H1 (cell line): ENCODE results near the gene INPP5A. TPM values are rescaled to one million over a fixed set of nuclear protein-coding genes. Genes with fewer than 3 reads are reported as not detected.

Source experiments
- CTCF ChIA-PET: fragments of 300-600 bp; sonication (Branson Sonifier 250); formaldehyde crosslinking; loops from one replicate; lab custom pipeline; 2021; ENCODE audit not compliant: partially characterized antibody; lab: Charles Lee
- POLR2A ChIA-PET: fragments of 300-600 bp; sonication (Branson Sonifier 250); formaldehyde crosslinking; loops from one replicate; lab custom pipeline; 2021; ENCODE audit warnings: inconsistent platforms; ENCODE audit not compliant: partially characterized antibody; lab: Charles Lee
- DNase-seq, 2 experiments: peaks; one replicate each; pipeline versions ENCODE4 v3.0.0 to v3.0.0-alpha.2; 2010 to 2022; ENCODE audit warnings: low spot score in 2 of 2, low read depth in 1 of 2, mixed read lengths in 1 of 2
- FAIRE-seq: peaks from 2 replicates; lab custom pipeline; 2011; peaks lifted over from hg19 to GRCh38; lab: Jason Lieb, UNC
- H2AFZ ChIP-seq: 2 replicates; pipeline ENCODE4 v1.8.1; 2012; ENCODE audit warnings: low read length, inconsistent platforms
- H2AK5ac ChIP-seq: 2 replicates; pipeline ENCODE4 v1.6.1; 2013; ENCODE audit warnings: low read depth, low read length
- H2BK120ac ChIP-seq: replicated peaks from 2 replicates; pipeline ENCODE3; 2013; ENCODE audit warnings: low read depth, low read length, inconsistent platforms
- H2BK12ac ChIP-seq: 2 replicates; pipeline ENCODE4 v1.6.1; 2013; ENCODE audit warnings: low read depth, low read length
- H2BK15ac ChIP-seq: 2 replicates; pipeline ENCODE4 v1.6.1; 2013; ENCODE audit warnings: low read length
- H2BK20ac ChIP-seq: 2 replicates; pipeline ENCODE4 v1.6.1; 2013; ENCODE audit warnings: low read length
- H2BK5ac ChIP-seq: 2 replicates; pipeline ENCODE4 v1.6.1; 2013; ENCODE audit warnings: low read depth, low read length
- H3K14ac ChIP-seq: 2 replicates; pipeline ENCODE4 v1.6.1; 2013; ENCODE audit warnings: inconsistent platforms; ENCODE audit not compliant: insufficient read length
- H3K18ac ChIP-seq: 2 replicates; pipeline ENCODE4 v1.6.1; 2013; ENCODE audit warnings: low read length; ENCODE audit errors: extremely low read depth
- H3K23ac ChIP-seq: 2 replicates; pipeline ENCODE4 v1.6.1; 2013; ENCODE audit warnings: inconsistent platforms; ENCODE audit not compliant: insufficient read length
- H3K23me2 ChIP-seq: 2 replicates; pipeline ENCODE4 v1.6.1; 2013; ENCODE audit warnings: low read depth, low read length
- H3K27ac ChIP-seq: 2 replicates; pipeline ENCODE4 v1.6.1; 2011; ENCODE audit warnings: low read depth, low read length, inconsistent platforms
- H3K27me3 ChIP-seq, 4 experiments: replicated peaks in 1 of 4; 1 replicate in 1 of 4; 2 replicates in 3 of 4; pipeline versions ENCODE4 v1.6.1 to v1.8.1; 2011 to 2013; ENCODE audit warnings: low read length in 3 of 4, mild to moderate bottlenecking in 3 of 4, inconsistent platforms in 2 of 4, mixed read lengths in 2 of 4, moderate library complexity in 1 of 4; ENCODE audit not compliant: control insufficient read depth in 3 of 4, insufficient read depth in 3 of 4; ENCODE audit errors: extremely low read depth in 1 of 4
- H3K36me3 ChIP-seq, 4 experiments: 2 replicates each; pipeline versions ENCODE4 v1.6.1 to v1.8.1; 2011 to 2013; ENCODE audit warnings: mild to moderate bottlenecking in 4 of 4, low read length in 3 of 4, moderate library complexity in 2 of 4, control low read depth in 1 of 4, inconsistent platforms in 1 of 4; ENCODE audit not compliant: insufficient read depth in 4 of 4, control insufficient read depth in 2 of 4
- H3K4ac ChIP-seq: replicated peaks from 2 replicates; pipeline ENCODE3; 2013; ENCODE audit warnings: low read length, low read depth, mixed read lengths, inconsistent platforms; ENCODE audit not compliant: insufficient read length
- H3K4me1 ChIP-seq, 4 experiments: replicated peaks in 1 of 4; 1 replicate in 1 of 4; 2 replicates in 3 of 4; pipeline versions ENCODE4 v1.6.1 to v1.8.1; 2011 to 2013; ENCODE audit warnings: low read length in 3 of 4, inconsistent platforms in 2 of 4, mixed read lengths in 1 of 4; ENCODE audit not compliant: insufficient read depth in 4 of 4, control insufficient read depth in 3 of 4
- H3K4me2 ChIP-seq, 2 experiments: 2 replicates each; pipeline versions ENCODE4 v1.6.1 to v1.8.1; 2011 to 2013; ENCODE audit warnings: low read depth in 2 of 2, low read length in 2 of 2, control low read depth in 1 of 2, inconsistent platforms in 1 of 2, mild to moderate bottlenecking in 1 of 2; ENCODE audit not compliant: insufficient read depth in 1 of 2
- H3K4me3 ChIP-seq, 4 experiments: fragments of 200-600, 300-600 bp in 1 of 4; sonication (generic), shearing (Covaris generic), sonication (Bioruptor Twin) in 1 of 4; 2 replicates each; pipeline versions ENCODE4 v1.5.1 to v1.8.1; 2011 to 2016; ENCODE audit warnings: low read length in 4 of 4, low read depth in 3 of 4, control low read depth in 2 of 4, inconsistent platforms in 2 of 4, mild to moderate bottlenecking in 2 of 4, mixed read lengths in 1 of 4, moderate library complexity in 1 of 4; ENCODE audit not compliant: insufficient read depth in 2 of 4; ENCODE audit errors: extremely low read depth in 1 of 4
- H3K56ac ChIP-seq: replicated peaks from 2 replicates; pipeline ENCODE3; 2013; ENCODE audit warnings: low read depth, mild to moderate bottlenecking, mixed read lengths, low read length, inconsistent platforms; ENCODE audit not compliant: insufficient read length
- H3K79me1 ChIP-seq: 2 replicates; pipeline ENCODE4 v1.6.1; 2013; ENCODE audit warnings: low read depth, low read length, control low read depth
- H3K79me2 ChIP-seq, 2 experiments: 2 replicates each; pipeline versions ENCODE4 v1.6.1 to v1.8.1; 2012 to 2013; ENCODE audit warnings: low read length in 2 of 2, mild to moderate bottlenecking in 2 of 2, inconsistent platforms in 1 of 2; ENCODE audit not compliant: insufficient read depth in 2 of 2, control insufficient read depth in 1 of 2
- H3K9ac ChIP-seq, 4 experiments: replicated peaks in 1 of 4; 1 replicate in 1 of 4; 2 replicates in 3 of 4; pipeline versions ENCODE4 v1.6.1 to v1.8.1; 2011 to 2013; ENCODE audit warnings: low read depth in 3 of 4, low read length in 3 of 4, control low read depth in 2 of 4, mild to moderate bottlenecking in 2 of 4, moderate library complexity in 2 of 4, inconsistent platforms in 1 of 4; ENCODE audit errors: extremely low read depth in 1 of 4
- H3K9me3 ChIP-seq, 2 experiments: 2 replicates each; pipeline versions ENCODE4 v1.6.1 to v1.8.1; 2012 to 2013; ENCODE audit warnings: mild to moderate bottlenecking in 2 of 2, moderate library complexity in 2 of 2, control low read depth in 1 of 2, inconsistent platforms in 1 of 2, low read depth in 1 of 2, low read length in 1 of 2, mixed read lengths in 1 of 2; ENCODE audit not compliant: insufficient read depth in 2 of 2
- H4K20me1 ChIP-seq, 2 experiments: replicated peaks in 1 of 2; 2 replicates each; pipeline versions ENCODE3 to v1.8.1; 2011 to 2013; ENCODE audit warnings: inconsistent platforms in 2 of 2, low read length in 2 of 2, mild to moderate bottlenecking in 1 of 2; ENCODE audit not compliant: insufficient read depth in 2 of 2, control insufficient read depth in 1 of 2
- H4K5ac ChIP-seq: 2 replicates; pipeline ENCODE4 v1.6.1; 2013; ENCODE audit warnings: low read length, low read depth, mixed read lengths, inconsistent platforms; ENCODE audit not compliant: insufficient read length
- H4K8ac ChIP-seq: 2 replicates; pipeline ENCODE4 v1.8.0; 2013; ENCODE audit warnings: mild to moderate bottlenecking, moderate library complexity, low read length, inconsistent platforms; ENCODE audit not compliant: insufficient read depth; ENCODE audit errors: extremely low read depth
- H4K91ac ChIP-seq: replicated peaks from 2 replicates; pipeline ENCODE3; 2013; ENCODE audit warnings: low read length, mixed read lengths, inconsistent platforms; ENCODE audit not compliant: insufficient read length
- KDM1A ChIP-seq: fragments of 200-600, 300-600 bp; sonication (generic); IDR thresholded peaks from 2 replicates; pipeline ENCODE4 v1.7.1; 2016; ENCODE audit warnings: mild to moderate bottlenecking, low read length, borderline replicate concordance
- KDM4A ChIP-seq: IDR thresholded peaks from one replicate; pipeline ENCODE4 v1.7.1; 2012; ENCODE audit warnings: low read depth, mild to moderate bottlenecking, moderate library complexity, low read length, inconsistent platforms; ENCODE audit not compliant: severe bottlenecking
- PHF8 ChIP-seq: fragments of 200-600 bp; sonication (generic); conservative IDR thresholded peaks from 2 replicates; pipeline ENCODE4 v1.7.1; 2012; ENCODE audit warnings: low read depth, mild to moderate bottlenecking, inconsistent platforms, low read length, moderate library complexity
- POLR2AphosphoS5 ChIP-seq: IDR thresholded peaks from 2 replicates; pipeline ENCODE4 v1.6.1; 2011; ENCODE audit warnings: low read depth, low read length
- YY1 ChIP-seq: IDR thresholded peaks from 2 replicates; pipeline ENCODE4 v1.6.1; 2011; ENCODE audit warnings: low read depth, mild to moderate bottlenecking, low read length
- WGBS, 2 experiments: shearing (Covaris generic) in 1 of 2; methylation state at CpG; one replicate each; pipeline versions ENCODE4 v1.1.6 to v1.1.7; 2013 to 2015; ENCODE audit warnings: low lambda C conversion rate in 2 of 2, mixed read lengths in 2 of 2, inconsistent platforms in 1 of 2, low coverage in 1 of 2, missing lambda C conversion rate in 1 of 2; ENCODE audit not compliant: insufficient replicate concordance in 2 of 2, insufficient coverage in 1 of 2, insufficient read length in 1 of 2; ENCODE audit errors: extremely low coverage in 1 of 2, missing lambda C conversion rate in 1 of 2; 5-methylcytosine and 5-hydroxymethylcytosine counted together
- polyA plus RNA-seq, 7 experiments: library from polyadenylated mRNA; depleted of rRNA in 3 of 7; stranded (reverse) in 5 of 7; unstranded in 2 of 7; fragments of >200 nt in 5 of 7; fragments of 200-250 nt in 2 of 7; gene quantifications; 1 replicate in 5 of 7; 2 replicates in 1 of 7; 4 replicates in 1 of 7; pipeline versions ENCODE4 v1.2.1 to v1.2.3, GENCODE V29; 2011 to 2013; ENCODE audit warnings: missing spikeins in 2 of 7, mixed read lengths in 2 of 7
- total RNA-seq: library from RNA; stranded (reverse); fragmentation: NEBNext Ultra II Directional; extraction: Animal tissue kit (Norgen Biotek cat#: 25700); gene quantifications from 2 replicates; pipeline ENCODE4 v1.2.1, GENCODE V29; 2021
- TF ChIP-seq, protein P1 (sequence below): IDR thresholded peaks from 2 replicates; pipeline ENCODE4 v1.6.1; 2011; ENCODE audit warnings: low read depth, mild to moderate bottlenecking, low read length; ENCODE audit not compliant: insufficient read depth

The INPP5A gene
- total and polyA plus RNA-seq, 2 of the 8 experiments (the other 6 are each of a cell fraction or from before 2014, with no cell fraction given) = 19.7 to 27.5 TPM

DNA sequence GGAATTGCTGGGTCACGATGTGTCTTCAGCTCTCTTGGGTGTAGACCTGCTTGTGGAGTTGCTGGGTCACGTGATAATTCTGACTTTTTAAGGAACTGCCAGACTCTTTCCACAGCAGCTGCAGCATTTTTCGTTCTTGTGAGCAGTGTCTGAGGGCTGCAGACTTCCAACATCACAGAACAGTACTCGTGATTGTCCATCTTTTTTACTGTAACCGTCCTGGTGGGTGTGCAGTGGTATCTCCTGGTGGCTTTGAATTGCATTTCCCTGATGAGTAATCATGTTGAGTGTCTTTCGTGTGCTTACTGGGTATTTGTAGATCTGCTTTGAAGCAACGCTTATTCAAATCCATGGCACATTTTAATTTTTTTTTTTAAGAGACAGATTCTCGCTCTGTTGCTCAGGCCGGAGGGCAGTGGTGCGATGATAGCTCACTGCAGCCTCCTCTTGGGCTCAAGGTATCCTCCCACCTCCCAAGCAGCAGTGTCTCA lies 22.7 kb downstream of the INPP5A start:
- DNase-seq (no peak), FAIRE-seq (no peak)
- CTCF ChIA-PET = interaction anchor here (0.6 to 1.7 kb wide), 6 partner anchors 9 to 588 kb away, joined by 3 to 6 read pairs (median 3); no protein-coding TSS in a partner anchor
- no peak overlapping the region for H3K14ac ChIP-seq
- peaks cover 2 to 20% of the 10 kb centered on the region in 2 experiments for H4K20me1 ChIP-seq
- no peak overlapping the region for H3K18ac ChIP-seq
- 86% methylated on average over 10 of the region's 10 CpGs; no CpG with 5 or more reads in 1 of the 2 experiments for WGBS, 2 experiments
- POLR2A ChIA-PET = interaction anchor here (0.7 kb wide), 1 partner anchor 17 kb away, joined by 3 read pairs; no protein-coding TSS in a partner anchor
- H2AFZ ChIP-seq = no peak overlapping the region
- no peak overlapping the region for H3K4me3 ChIP-seq
- no peaks in the 10 kb centered on the region; a peak in 1 of 4 replicates for H3K9me3 ChIP-seq
- H3K27me3 ChIP-seq = no peaks in the 10 kb centered on the region; a peak in 1 of 7 replicates
- H2BK5ac ChIP-seq = no peak overlapping the region
- no peak overlapping the region for H4K5ac ChIP-seq
- H2BK20ac ChIP-seq = no peak overlapping the region
- no peak overlapping the region for H2BK12ac ChIP-seq
- peaks cover 3 to 13% of the 10 kb centered on the region in 2 experiments; a peak in 3 of 4 replicates for H3K79me2 ChIP-seq
- TF ChIP-seq KDM4A (no peak), YY1 (no peak), PHF8 (no peak), KDM1A (no peak), POLR2AphosphoS5 (no peak)
- TF ChIP-seq, protein P1, sequence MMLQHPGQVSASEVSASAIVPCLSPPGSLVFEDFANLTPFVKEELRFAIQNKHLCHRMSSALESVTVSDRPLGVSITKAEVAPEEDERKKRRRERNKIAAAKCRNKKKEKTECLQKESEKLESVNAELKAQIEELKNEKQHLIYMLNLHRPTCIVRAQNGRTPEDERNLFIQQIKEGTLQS = no peak
- no peak overlapping the region for H4K8ac ChIP-seq
- no peak overlapping the region for H4K91ac ChIP-seq
- no peak overlapping the region for H3K4me2 ChIP-seq
- no peaks in the 10 kb centered on the region for H3K36me3 ChIP-seq
- no peak overlapping the region for H2BK120ac ChIP-seq
- H3K4me1 ChIP-seq = no peaks in the 10 kb centered on the region; a peak in 1 of 7 replicates
- H3K23ac ChIP-seq = no peak overlapping the region
- no peak overlapping the region for H2AK5ac ChIP-seq
- H3K9ac ChIP-seq = no peak overlapping the region
- H3K23me2 ChIP-seq = 0 out of 2 replicates have a peak, but pooled peaks cover 1% of the 10 kb centered on the region
- peaks cover 9% of the 10 kb centered on the region for H3K79me1 ChIP-seq
- H3K27ac ChIP-seq = no peak overlapping the region
- no peak overlapping the region for H3K56ac ChIP-seq
- H3K4ac ChIP-seq = no peak overlapping the region
- no peak overlapping the region for H2BK15ac ChIP-seq
